Cardiac muscle cell (in vitro differentiated cells and primary cell): Measurements from ENCODE around the gene C2CD3. TPM values are rescaled to one million over a fixed set of nuclear protein-coding genes. Genes with fewer than 3 reads are reported as not detected.

ENCODE experiments used
- DNase-seq, 2 donors: peaks; one replicate each; pipeline versions ENCODE4 v3.0.0 to v3.0.0-alpha.2; 2010 to 2017; ENCODE audit warnings: low read depth in 1 of 2, low spot score in 1 of 2
- H3K27ac ChIP-seq: fragments of 200-600 bp; sonication (generic); 2 replicates; pipeline ENCODE4 v1.5.1; 2016
- H3K27me3 ChIP-seq: fragments of 200-600 bp; sonication (generic); 2 replicates; pipeline ENCODE4 v1.6.0; 2016; ENCODE audit warnings: control low read depth
- H3K36me3 ChIP-seq: fragments of 200-600 bp; sonication (generic); 2 replicates; pipeline ENCODE4 v1.5.1; 2016; ENCODE audit warnings: control low read depth
- H3K4me1 ChIP-seq: fragments of 200-600 bp; sonication (generic); 2 replicates; pipeline ENCODE4 v1.8.1; 2017; ENCODE audit warnings: low read depth, mild to moderate bottlenecking, mixed run types
- H3K4me3 ChIP-seq: fragments of 200-600 bp; sonication (generic); 2 replicates; pipeline ENCODE4 v1.5.1; 2016; ENCODE audit warnings: mild to moderate bottlenecking
- H3K9me3 ChIP-seq: fragments of 200-600 bp; sonication (generic); 2 replicates; pipeline ENCODE4 v1.5.1; 2017; ENCODE audit warnings: low read depth, mild to moderate bottlenecking, control low read depth
- CTCF ChIP-seq: IDR thresholded peaks from 2 replicates; pipeline ENCODE4 v1.5.1; 2012; ENCODE audit warnings: low read depth, mild to moderate bottlenecking, low read length
- polyA plus RNA-seq: library from polyadenylated mRNA; unstranded; fragments of >200 nt; fragmentation: Nextera tagmentation; extraction: Ambion mirVana; gene quantifications from 2 replicates; pipeline ENCODE4 v1.2.1, GENCODE V29; 2016
- total RNA-seq: library from RNA; depleted of rRNA; stranded (reverse); fragments of >200 nt; gene quantifications from 2 replicates; pipeline ENCODE4 v1.2.3, GENCODE V29; 2016

The C2CD3 gene
- total and polyA plus RNA-seq, 2 experiments from 2014 or later, result 10.2 to 13.3 TPM

- Histone ChIP-seq H3K27me3 (no peaks in the 10 kb centered on the region), H3K9me3 (no peaks in the 10 kb centered on the region), H3K4me3 (no peak overlapping the region), H3K36me3 (no peaks in the 10 kb centered on the region), H3K27ac (peak overlapping the region; percentile 82), H3K4me1 (peaks cover 36% of the 10 kb centered on the region)
- DNase-seq, result peak in 1 of 2 donors; percentile 23
- TF ChIP-seq CTCF, result no peak
Observed at GRCh38 chr11:74010306-74011300, 160.2 kb downstream of the C2CD3 start.

GRCh38 chr11:74009675-74010305 is 161.0 kb downstream of the C2CD3 start:
- H3K4me1 ChIP-seq, result peaks cover 36% of the 10 kb centered on the region
- H3K27me3 ChIP-seq, result no peaks in the 10 kb centered on the region
- H3K27ac ChIP-seq, result peak overlapping the region; percentile 82
- no peaks in the 10 kb centered on the region for H3K36me3 ChIP-seq
- no peaks in the 10 kb centered on the region for H3K9me3 ChIP-seq
- no peak for DNase-seq
- no peak overlapping the region for H3K4me3 ChIP-seq
- TF ChIP-seq CTCF, result no peak

GRCh38 chr11:74009230-74009547 is 161.6 kb downstream of the C2CD3 start:
- Histone ChIP-seq H3K27me3 (no peaks in the 10 kb centered on the region), H3K27ac (peak overlapping the region; percentile 82), H3K4me1 (peaks cover 36% of the 10 kb centered on the region), H3K9me3 (no peaks in the 10 kb centered on the region), H3K36me3 (no peaks in the 10 kb centered on the region), H3K4me3 (no peak overlapping the region)
- DNase-seq, result no peak
- TF ChIP-seq CTCF, result no peak

GRCh38 chr11:74008373-74009229 is 162.2 kb downstream of the C2CD3 start, which contains the start of gene UCP3:
UCP3 (minus strand) TSS chr11:74009085; CDS start chr11:74007042, 2,043 bp downstream.
- Histone ChIP-seq H3K36me3 (no peaks in the 10 kb centered on the region), H3K9me3 (no peaks in the 10 kb centered on the region), H3K27me3 (no peaks in the 10 kb centered on the region), H3K4me1 (peaks cover 36% of the 10 kb centered on the region), H3K4me3 (no peak within 1 kb of the TSS), H3K27ac (peak within 1 kb of the TSS; percentile 82)
- TF ChIP-seq CTCF, result no peak
- DNase-seq, result peak in 1 of 2 donors; percentile 35

- H3K4me3 ChIP-seq, result no peak overlapping the region
- no peaks in the 10 kb centered on the region for H3K9me3 ChIP-seq
- H3K4me1 ChIP-seq, result peaks cover 36% of the 10 kb centered on the region
- no peaks in the 10 kb centered on the region for H3K27me3 ChIP-seq
- DNase-seq, result no peak
- peak overlapping the region; percentile 82 for H3K27ac ChIP-seq
- H3K36me3 ChIP-seq, result peaks cover 2% of the 10 kb centered on the region
- no peak for TF ChIP-seq CTCF
Observed at GRCh38 chr11:74007691-74008372, 163.0 kb downstream of the C2CD3 start.
